HuH-7.5 (cell line): Measurements from ENCODE around the gene PRLR.
"Not testable (repeated sequence)": the region's sequence is repeated elsewhere in the genome, so short reads cannot be mapped to it uniquely, and the experiment has no call there.

Experiments used
- DNase-seq: peaks from one replicate; pipeline ENCODE4 v3.0.0; 2011; ENCODE audit warnings: low spot score

PRLR gene

GRCh38 chr5:35195472-35195852 is 34.8 kb downstream of the PRLR start:
- no peak for DNase-seq

DNA sequence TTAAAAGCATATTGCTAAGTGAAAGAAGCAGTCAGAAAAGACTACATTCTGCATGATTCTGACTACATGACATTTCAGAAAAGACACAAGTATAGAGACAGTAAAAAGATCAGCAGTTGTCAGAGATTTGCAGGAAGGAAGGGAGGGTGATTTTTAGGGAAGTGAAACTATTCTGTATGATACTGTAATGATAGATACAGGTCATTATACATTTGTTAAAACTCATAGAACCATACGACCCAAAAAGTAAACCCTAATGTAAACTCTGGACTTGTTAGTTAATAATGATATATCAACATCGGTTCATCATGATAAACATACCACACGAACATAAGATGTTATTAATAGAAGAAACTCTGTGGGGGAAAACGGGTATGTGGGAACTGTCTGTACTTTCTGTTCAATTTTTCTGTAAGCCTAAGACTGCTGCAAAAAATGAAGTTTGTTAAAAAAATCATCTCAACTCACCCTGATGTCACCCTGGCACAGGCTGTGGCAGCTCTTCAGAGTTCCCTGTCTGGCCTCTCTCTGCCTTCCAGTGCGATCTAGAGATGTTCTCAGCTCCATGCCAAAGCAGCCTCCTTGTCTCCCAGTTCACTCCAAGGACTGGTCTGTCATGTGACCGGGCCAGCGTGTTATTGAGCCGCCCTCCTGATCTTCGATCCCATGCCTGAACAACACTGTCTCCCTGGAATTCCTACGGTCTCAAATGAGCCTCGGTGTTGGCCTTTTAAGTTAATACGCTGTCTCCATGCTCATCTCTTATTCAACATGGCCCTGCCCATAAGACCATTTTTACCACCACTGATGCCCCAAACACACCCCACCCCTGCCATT is 35.4 kb downstream of the PRLR start:
- no peak for DNase-seq

DNA sequence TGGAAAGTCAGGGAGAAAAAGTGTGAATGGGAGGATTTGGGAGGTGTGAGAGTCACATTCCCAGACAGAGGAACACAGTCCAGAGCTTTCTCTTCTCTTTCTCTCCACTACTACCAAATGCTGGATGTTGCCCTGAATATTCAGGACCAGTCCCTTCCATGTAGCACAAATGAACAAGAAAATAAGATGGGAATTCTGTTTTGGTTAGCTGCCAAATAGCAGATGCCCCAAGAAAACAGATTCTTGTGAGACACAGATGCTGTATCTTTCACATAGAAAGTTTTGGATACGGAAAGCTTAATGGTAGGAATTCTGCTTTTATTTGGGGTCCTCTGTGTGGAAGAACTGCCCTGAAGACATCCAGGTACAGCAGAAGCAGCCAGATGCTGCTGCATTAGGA is 37.8 kb downstream of the PRLR start:
- no peak for DNase-seq

GRCh38 chr5:35189801-35190200 is 40.5 kb downstream of the PRLR start:
- not testable (repeated sequence) for DNase-seq

GRCh38 chr5:35188031-35188457 is 42.2 kb downstream of the PRLR start:
- no peak for DNase-seq

DNA sequence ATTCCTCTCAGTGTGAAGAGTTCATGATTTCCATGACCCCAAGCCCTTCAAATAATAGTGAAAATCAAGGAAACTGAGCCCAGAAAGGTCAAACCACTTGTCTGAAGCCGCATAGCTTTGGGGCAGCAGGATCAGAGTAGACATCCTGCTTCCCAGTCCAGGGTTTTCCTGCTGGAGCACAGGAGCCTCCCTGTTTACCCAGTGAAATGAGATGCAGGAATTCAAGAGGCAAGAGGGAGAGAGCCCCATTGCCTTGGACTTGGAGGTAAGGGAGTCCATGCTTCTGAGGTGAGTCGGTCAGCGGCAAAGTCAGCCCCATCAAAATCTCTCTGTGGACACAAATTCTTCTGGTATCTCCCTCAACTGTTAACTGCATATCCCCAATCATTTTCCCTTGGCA is 42.7 kb downstream of the PRLR start:
- not testable (repeated sequence) for DNase-seq

DNA sequence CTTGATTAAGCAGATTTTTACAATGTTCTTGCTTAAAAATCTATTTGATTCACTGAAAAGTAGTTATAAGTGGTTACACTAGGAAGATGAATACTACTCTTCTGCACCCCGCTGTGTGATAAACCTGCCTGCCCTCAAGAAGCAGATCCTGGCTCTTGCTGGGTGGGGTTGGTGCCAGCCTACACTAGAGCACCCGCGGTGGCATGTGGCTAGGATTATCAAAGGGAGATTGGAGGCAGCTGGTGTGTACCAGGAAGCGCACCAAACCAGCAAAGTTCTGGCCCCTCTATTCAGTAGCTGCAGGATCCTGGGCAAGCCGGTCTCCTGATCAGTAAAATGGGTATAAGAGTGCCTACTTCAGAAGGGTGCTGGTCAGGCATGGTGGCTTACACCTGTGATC is 43.5 kb downstream of the PRLR start:
- DNase-seq: no peak

DNA sequence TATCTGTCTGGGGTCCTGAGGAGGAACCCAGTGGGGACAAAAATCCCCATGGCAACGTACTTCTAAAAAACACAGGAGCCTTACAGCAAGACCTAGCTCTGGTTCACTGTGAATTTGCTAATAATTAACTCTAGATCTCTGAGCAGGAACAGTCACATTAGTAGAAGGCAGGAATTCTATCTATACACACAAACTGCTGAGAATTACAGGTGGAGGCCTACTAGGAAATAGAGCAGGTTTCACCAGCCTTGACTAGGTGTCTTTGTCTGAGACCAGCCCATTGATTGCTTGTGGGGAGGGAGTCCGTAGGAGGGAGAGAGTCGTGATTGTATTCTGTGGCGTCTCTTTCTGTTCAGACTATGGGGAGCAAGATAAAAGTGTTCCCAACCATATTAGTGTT is 44.8 kb downstream of the PRLR start:
- DNase-seq: peak; percentile 37

DNA sequence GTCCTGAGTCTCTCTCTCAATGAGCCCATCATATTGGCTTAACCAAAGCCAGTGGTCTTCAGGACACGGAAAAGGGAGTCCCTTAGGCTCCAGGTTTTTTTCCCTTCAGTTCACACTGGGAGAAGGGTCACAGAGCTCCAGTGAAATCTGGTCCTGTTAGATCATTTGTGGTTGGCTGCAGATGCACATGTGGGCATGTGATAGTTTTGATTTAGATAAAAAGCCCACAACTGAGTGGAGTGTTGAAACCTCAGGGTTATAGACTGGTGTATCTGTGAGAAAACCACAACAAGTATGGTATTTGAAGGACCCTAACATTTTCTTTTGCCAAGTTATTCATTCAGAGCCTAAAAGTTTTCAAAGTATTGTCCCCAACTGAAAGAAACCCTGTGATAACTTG is 46.7 kb downstream of the PRLR start:
- no peak for DNase-seq

DNA sequence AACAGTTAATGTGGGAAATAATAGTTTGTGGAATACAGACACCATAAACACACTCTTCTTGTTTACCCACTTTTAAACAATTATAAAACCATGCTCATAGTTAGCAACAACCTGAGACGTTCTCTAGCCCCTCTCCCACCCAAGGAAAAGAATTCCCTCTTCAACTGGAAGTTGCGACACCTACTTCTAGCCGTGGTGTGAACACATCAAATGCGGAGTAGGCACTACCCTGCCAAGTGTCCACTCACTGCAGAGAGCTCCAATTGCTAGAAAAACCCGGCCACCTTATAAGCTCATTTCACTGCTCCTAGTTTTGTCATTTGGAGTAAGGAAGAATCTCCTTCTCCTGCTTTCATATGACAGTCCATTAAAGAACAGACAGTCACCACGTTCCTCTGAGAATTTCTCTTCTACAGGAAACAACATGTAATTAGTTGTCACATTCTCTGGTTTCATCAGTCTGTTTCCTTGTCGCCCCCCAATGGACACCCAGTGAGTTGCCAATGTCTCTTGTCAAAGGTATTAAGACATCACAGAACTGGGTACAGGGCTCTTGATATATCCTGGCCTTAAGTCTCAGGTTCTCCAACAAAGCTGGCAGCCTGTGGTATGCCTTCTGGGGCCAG is 47.3 kb downstream of the PRLR start:
- DNase-seq: peak; percentile 54

- DNase-seq: no peak
Observed at GRCh38 chr5:35182486-35182885, 47.8 kb downstream of the PRLR start.

GRCh38 chr5:35180046-35180445 is 50.2 kb downstream of the PRLR start:
- DNase-seq: no peak

GRCh38 chr5:35177783-35178182 is 52.5 kb downstream of the PRLR start:
- no peak for DNase-seq

- DNase-seq: no peak
Observed at GRCh38 chr5:35172533-35172932, 57.8 kb downstream of the PRLR start.

DNA sequence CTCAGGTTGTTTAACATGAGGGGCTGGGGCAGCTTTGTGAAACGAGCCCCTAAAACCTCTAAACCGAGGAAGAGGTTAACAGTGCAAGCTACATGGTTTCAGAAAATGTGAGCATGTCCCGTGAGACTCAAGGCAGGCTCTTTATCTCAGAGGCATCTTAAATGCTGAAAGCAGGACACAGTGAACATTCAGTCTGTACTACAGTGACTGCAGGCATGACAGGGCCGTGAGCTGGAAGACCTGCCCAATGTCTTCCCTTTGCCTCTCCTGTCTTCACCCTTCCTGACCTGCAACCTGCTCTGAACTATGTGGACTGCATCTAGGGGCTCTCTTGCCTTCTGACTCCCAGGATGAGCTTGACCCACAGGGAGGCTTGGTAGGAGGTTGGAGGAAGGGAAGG is 58.3 kb downstream of the PRLR start:
- no peak for DNase-seq

DNA sequence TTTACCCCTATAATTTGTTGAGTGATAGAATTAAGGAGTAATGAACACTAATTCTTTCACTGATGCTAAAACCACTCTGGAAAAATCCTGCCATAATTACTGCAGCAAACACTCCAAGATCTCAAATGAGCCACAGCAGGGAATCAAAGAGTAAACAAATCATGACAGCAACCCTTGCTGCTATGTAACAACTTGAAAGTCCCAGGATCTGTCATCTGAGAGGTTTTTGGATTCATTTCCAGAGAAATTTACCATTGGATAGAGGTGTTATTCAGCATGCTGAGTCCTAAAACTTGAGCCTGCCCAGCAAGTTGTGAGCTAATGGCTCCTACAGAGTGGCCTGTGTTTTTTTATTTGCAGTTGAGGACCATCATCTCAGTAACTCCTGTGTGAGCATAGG is 59.2 kb downstream of the PRLR start:
- DNase-seq: no peak

- no peak for DNase-seq
Observed at GRCh38 chr5:35166043-35166442, 64.2 kb downstream of the PRLR start.

GRCh38 chr5:35164860-35165542 is 65.3 kb downstream of the PRLR start:
- no peak for DNase-seq

GRCh38 chr5:35163710-35164033 is 66.6 kb downstream of the PRLR start:
- no peak for DNase-seq

- no peak for DNase-seq
Observed at GRCh38 chr5:35162848-35163709, 67.2 kb downstream of the PRLR start.

GRCh38 chr5:35161652-35162273 is 68.5 kb downstream of the PRLR start:
- no peak for DNase-seq
